Measurements from ENCODE around the gene BAMBI. TPM values are rescaled to one million over a fixed set of nuclear protein-coding genes. Genes with fewer than 3 reads are reported as not detected.

BAMBI gene
- total and polyA plus RNA-seq, 2 donors: 0.80 to 1.3 TPM

DNA sequence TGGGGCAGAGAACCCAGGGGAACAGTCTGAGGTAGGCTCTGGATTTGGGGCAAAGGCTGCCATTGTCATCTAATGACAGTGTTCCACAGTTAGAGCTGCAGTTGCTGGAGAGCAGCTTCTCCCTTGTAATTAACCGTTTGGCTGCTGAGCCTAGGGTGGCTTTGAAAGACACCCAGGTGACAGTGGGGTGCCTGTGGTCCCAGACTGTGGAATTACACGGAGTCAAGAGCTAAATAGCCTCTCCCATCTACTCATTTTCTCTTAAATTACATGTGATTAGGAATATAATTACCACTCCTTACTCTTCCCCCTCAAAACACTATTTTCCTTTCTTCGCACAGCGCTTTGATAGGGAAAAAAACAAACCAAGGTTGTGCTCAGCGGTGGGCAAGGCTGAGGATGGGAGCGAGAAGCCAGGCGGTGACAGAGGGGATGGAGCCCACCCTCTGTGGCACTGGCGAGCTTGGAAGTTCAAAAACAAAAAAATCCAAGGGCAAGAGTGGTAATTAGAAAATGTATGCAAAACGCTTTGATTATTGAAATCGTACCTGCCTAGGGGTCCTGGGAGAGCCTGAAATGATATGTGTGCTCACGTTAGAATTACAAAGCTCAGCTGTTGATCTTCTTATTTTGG, 44.1 kb downstream of the BAMBI start:
- no peaks in the 10 kb centered on the region for H3K4me1 ChIP-seq (ENCODE audit: control insufficient read depth in 2 of 2, insufficient read depth in 2 of 2, low read length in 2 of 2)
- no peak for DNase-seq (ENCODE audit: low read depth in 6 of 9, low spot score in 9 of 9)
- H3K4me3 ChIP-seq (ENCODE audit: low read length in 2 of 2): no peak overlapping the region
- no peaks in the 10 kb centered on the region for H3K36me3 ChIP-seq (ENCODE audit: control insufficient read depth in 2 of 2, insufficient read depth in 2 of 2, low read length in 1 of 2)
- no peak overlapping the region for H3K27ac ChIP-seq (ENCODE audit: low read depth in 1 of 2, low read length in 1 of 2)
- peaks cover 0 to 5% of the 10 kb centered on the region in 2 donors for H3K9me3 ChIP-seq (ENCODE audit: control insufficient read depth in 2 of 2, insufficient read depth in 1 of 2, low read length in 1 of 2)
- peaks cover 15 to 25% of the 10 kb centered on the region in 2 donors for H3K27me3 ChIP-seq (ENCODE audit: control insufficient read depth in 2 of 2, insufficient read depth in 1 of 2, low read length in 1 of 2)
- 67% methylated on average over 11 of the region's 11 CpGs for WGBS

DNA sequence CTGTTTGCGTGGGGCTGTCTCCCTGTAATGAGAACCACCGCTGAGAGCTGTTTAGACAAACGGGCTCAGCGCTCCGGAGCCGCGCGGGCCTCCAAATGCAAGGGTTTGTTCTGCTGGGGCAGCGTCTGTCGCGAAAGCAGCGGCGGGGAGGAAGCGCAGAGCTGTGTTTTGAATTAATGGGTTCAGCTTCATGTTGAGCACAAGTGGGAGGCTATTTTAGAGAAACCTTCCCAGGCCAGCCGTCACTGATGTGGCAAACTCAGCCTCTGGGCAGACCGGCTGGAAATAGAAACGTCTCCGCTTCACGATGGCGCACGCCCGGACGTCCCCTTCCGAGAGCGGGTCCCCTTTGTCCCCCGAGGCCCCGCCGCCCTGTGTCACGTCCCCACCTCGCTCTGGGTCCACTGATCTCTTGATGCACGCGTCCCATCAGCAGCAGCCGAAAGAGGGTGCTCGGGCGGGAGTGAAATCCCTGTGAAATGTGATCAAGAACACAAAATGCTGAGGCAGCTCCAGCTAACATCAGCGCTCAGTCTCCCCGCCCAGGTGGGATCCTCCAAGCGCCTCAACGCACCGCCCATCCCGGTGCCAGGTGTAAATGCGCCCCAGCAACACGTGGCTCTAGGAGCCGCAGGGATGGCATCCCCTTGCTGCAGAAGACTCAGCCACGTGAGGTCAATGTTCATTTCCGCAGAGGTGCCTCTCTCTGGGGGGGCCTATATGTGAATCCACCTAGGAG, 44.9 kb downstream of the BAMBI start:
- DNase-seq (ENCODE audit: low read depth in 6 of 9, low spot score in 9 of 9): peak in 1 of 9 donors; percentile 7
- Histone ChIP-seq H3K9me3 (ENCODE audit: control insufficient read depth in 2 of 2, insufficient read depth in 1 of 2, low read length in 1 of 2) (peaks cover 0 to 5% of the 10 kb centered on the region in 2 donors), H3K4me3 (ENCODE audit: low read length in 2 of 2) (no peak overlapping the region), H3K27me3 (ENCODE audit: control insufficient read depth in 2 of 2, insufficient read depth in 1 of 2, low read length in 1 of 2) (peaks cover 15 to 25% of the 10 kb centered on the region in 2 donors), H3K4me1 (ENCODE audit: control insufficient read depth in 2 of 2, insufficient read depth in 2 of 2, low read length in 2 of 2) (no peaks in the 10 kb centered on the region), H3K27ac (ENCODE audit: low read depth in 1 of 2, low read length in 1 of 2) (no peak overlapping the region), H3K36me3 (ENCODE audit: control insufficient read depth in 2 of 2, insufficient read depth in 2 of 2, low read length in 1 of 2) (no peaks in the 10 kb centered on the region)
- 3% methylated on average over 46 of the region's 46 CpGs for WGBS

DNA sequence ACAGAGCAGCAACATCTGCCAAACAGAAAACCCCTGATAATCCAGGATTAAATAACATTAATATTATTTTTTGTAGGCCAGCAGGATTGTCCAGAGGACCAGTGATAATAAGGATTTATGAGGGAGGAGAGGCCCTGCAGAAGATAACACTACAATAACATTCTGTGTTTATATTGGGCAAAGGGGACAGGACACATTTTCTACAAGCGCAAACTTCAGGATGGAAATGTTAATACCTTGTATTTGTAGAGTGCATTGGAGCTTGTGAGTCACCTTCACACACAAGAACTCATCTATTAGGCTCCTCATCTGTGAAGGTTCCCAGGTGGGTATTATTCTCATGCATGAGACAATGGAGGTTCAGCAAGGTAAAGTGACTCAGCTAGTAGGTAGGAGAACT, 51.0 kb downstream of the BAMBI start:
- no peaks in the 10 kb centered on the region for H3K27me3 ChIP-seq (ENCODE audit: control insufficient read depth in 2 of 2, insufficient read depth in 1 of 2, low read length in 1 of 2)
- H3K36me3 ChIP-seq (ENCODE audit: control insufficient read depth in 2 of 2, insufficient read depth in 2 of 2, low read length in 1 of 2): no peaks in the 10 kb centered on the region
- no peaks in the 10 kb centered on the region for H3K4me1 ChIP-seq (ENCODE audit: control insufficient read depth in 2 of 2, insufficient read depth in 2 of 2, low read length in 2 of 2)
- WGBS: 98% methylated on average over 1 of the region's 1 CpG
- H3K27ac ChIP-seq (ENCODE audit: low read depth in 1 of 2, low read length in 1 of 2): no peak overlapping the region
- H3K9me3 ChIP-seq (ENCODE audit: control insufficient read depth in 2 of 2, insufficient read depth in 1 of 2, low read length in 1 of 2): no peaks in the 10 kb centered on the region
- no peak for DNase-seq (ENCODE audit: low read depth in 6 of 9, low spot score in 9 of 9)
- no peak overlapping the region for H3K4me3 ChIP-seq (ENCODE audit: low read length in 2 of 2)

DNA sequence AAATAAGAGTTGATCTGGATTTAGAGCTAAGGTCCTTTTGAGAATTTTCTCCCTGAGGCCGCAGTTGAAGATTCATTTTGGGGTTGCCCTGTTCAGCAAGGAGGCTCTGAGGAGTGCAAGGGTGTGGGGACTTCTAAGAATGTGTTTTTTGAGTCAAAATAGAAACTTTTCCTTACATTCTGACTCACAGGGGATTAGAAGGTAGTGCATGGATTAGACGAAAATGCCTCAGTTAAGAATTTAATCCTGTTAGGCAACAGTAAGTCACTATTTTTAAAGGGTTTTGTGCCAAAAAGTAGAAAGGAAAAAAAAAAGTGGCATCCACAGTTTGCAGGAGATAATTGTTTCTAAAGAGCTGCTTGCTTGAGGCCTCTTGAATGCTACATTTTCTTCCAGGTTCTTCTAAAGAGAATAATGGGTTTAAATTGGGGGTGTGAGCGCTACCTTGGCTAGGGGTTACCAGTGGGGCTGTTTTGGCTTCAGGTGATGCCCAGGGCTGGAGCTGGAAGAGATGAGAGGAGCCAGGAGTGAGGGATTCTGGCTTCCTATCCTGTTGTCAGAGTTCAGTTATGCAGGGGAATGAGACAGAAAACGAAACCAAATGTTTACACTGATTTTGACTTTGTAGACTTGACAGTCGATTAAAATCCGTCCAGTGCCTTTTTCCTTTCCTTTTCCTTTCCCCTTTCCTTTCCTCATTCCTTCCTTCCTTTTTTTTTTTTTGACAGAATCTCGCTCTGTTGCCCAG, 52.9 kb downstream of the BAMBI start:
- DNase-seq (ENCODE audit: low read depth in 6 of 9, low spot score in 9 of 9): no peak
- Histone ChIP-seq H3K9me3 (ENCODE audit: control insufficient read depth in 2 of 2, insufficient read depth in 1 of 2, low read length in 1 of 2) (no peaks in the 10 kb centered on the region), H3K36me3 (ENCODE audit: control insufficient read depth in 2 of 2, insufficient read depth in 2 of 2, low read length in 1 of 2) (no peaks in the 10 kb centered on the region), H3K27me3 (ENCODE audit: control insufficient read depth in 2 of 2, insufficient read depth in 1 of 2, low read length in 1 of 2) (no peaks in the 10 kb centered on the region), H3K4me1 (ENCODE audit: control insufficient read depth in 2 of 2, insufficient read depth in 2 of 2, low read length in 2 of 2) (no peaks in the 10 kb centered on the region), H3K27ac (ENCODE audit: low read depth in 1 of 2, low read length in 1 of 2) (no peak overlapping the region), H3K4me3 (ENCODE audit: low read length in 2 of 2) (no peak overlapping the region)
- WGBS: 82% methylated on average over 7 of the region's 7 CpGs

DNA sequence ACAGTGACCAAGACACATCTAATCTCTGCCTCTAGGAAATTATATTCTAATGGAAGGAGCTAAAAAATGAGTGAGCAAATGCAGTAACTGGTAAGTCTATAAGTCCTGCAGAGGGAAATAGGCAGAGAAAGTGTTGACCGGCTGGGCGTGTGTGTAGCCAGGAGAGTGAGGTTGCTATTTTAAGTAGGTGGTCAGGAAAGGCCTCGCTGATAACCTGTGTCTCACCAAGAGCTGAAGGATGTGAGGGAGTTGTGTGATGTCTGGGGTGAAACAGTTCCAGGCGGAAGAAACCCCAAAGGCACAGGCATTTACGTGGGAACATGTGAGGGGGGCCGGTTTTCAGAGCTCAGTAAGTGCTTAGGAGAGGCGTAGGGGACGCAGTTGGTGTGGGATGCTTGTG, 54.8 kb downstream of the BAMBI start:
- Histone ChIP-seq H3K27me3 (ENCODE audit: control insufficient read depth in 2 of 2, insufficient read depth in 1 of 2, low read length in 1 of 2) (no peaks in the 10 kb centered on the region), H3K4me1 (ENCODE audit: control insufficient read depth in 2 of 2, insufficient read depth in 2 of 2, low read length in 2 of 2) (no peaks in the 10 kb centered on the region), H3K9me3 (ENCODE audit: control insufficient read depth in 2 of 2, insufficient read depth in 1 of 2, low read length in 1 of 2) (no peaks in the 10 kb centered on the region), H3K4me3 (ENCODE audit: low read length in 2 of 2) (no peak overlapping the region), H3K27ac (ENCODE audit: low read depth in 1 of 2, low read length in 1 of 2) (no peak overlapping the region), H3K36me3 (ENCODE audit: control insufficient read depth in 2 of 2, insufficient read depth in 2 of 2, low read length in 1 of 2) (no peaks in the 10 kb centered on the region)
- DNase-seq (ENCODE audit: low read depth in 6 of 9, low spot score in 9 of 9): no peak
- WGBS: 96% methylated on average over 8 of the region's 8 CpGs

Other genes starting within 250 kb of the BAMBI start
- 70.5 TPM for gene WAC, start 144.4 kb upstream of the BAMBI start, total RNA-seq
- gene WAC, start 144.4 kb upstream of the BAMBI start, polyA plus RNA-seq: 54.2 TPM